DND-41 (cell line): Measurements from ENCODE around the gene TMEM61.

Source experiments
- CTCF ChIP-seq: IDR thresholded peaks from 2 replicates; pipeline ENCODE4 v1.5.1; 2012; ENCODE audit warnings: borderline replicate concordance, low read length, moderate library complexity, mild to moderate bottlenecking; ENCODE audit not compliant: poor library complexity, severe bottlenecking; ENCODE audit errors: extremely low read depth
- EZH2 ChIP-seq: IDR thresholded peaks from 3 replicates; pipeline ENCODE4 v1.6.1; 2012; ENCODE audit warnings: borderline replicate concordance, low read depth, mild to moderate bottlenecking, moderate library complexity, low read length, inconsistent platforms; ENCODE audit not compliant: severe bottlenecking

DNA sequence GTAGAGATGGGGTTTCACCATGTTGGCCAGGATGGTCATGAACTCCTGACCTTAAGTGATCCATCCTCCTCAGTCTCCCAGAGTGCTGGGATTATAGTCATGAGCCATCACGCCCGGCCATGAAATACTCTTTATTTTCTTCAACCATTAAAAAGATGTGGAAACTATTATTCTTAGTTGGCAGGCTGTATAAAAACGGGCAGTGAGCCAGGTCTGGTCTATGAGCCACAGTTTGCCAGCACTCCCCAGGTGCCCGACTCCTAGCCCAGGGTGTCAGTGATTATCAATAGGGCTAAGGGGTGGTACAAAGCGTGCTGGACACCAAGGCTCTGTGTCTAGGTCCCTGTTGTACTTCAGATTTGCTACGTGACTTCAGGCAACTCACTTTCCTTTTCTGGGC is 3.7 kb upstream of the TMEM61 start:
- TF ChIP-seq CTCF (no peak), EZH2 (no peak)
